GM18498 (cell line): Measurements from ENCODE around the gene ZYG11B.
"Not testable (repeated sequence)": the region's sequence is repeated elsewhere in the genome, so short reads cannot be mapped to it uniquely, and the experiment has no call there.

Experiments
- ATAC-seq: cut with Tn5 transposase; IDR thresholded peaks from one replicate; pipeline ENCODE4 v1.9.1; 2021; ENCODE audit warnings: mild to moderate bottlenecking, moderate library complexity; ENCODE audit not compliant: unreplicated experiment

The ZYG11B gene

DNA sequence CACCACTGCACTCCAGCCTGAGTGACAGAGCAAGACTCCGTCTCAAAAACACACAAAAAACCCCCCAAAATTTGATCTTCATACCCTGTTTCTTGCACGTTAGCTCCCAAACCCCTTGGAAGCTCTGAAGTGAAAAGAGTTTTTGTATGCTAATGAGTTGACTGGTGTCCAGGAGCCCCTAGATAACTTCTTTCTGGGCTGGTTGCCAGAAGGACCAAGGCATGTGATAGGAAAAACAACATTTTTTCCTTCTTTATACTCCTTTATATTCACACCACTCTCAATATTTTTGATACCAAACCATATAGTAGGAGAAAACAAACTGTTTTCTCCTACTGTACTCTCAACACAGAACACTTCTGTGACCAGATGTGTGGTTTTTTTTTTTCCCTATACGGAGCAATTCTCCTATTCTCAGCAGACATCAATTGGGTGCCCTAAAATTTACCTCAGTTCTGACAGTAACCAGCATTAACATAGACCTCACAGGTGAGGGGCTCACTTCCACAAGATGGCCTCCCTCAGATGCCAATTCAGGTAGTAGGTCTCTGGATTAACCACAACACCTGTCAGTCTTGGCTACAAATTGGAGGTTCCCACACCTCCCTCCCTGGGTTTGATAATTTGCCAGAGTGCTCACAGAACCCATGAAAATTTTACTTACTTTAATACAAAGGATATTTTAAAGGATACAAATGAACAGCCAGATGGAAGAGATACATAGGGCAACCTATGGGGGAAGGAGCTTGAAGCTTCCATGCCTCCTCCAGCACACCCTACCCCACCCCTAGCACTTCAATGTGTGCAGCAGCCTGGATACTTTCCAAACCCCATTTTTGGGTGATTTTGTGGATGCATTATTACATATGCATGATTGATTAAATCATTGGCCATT is 25.6 kb downstream of the ZYG11B start:
- no peak for ATAC-seq

DNA sequence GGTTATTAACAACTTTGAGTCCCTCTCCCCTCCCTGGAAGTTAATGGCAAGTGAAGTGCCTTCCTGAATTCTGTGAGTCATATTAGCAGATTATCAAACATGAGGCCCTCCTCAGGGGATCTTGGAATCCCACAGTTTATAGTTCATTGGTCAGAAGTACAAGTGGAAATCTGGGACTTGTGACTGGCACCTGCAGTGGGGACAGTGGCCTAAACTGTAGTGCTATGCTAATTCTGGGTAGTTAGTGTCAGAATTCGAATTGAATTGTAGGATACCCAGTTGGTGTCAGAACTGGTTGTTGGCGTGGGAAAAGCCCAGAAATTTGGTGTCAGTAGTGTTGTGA is 26.2 kb downstream of the ZYG11B start:
- ATAC-seq = no peak

DNA sequence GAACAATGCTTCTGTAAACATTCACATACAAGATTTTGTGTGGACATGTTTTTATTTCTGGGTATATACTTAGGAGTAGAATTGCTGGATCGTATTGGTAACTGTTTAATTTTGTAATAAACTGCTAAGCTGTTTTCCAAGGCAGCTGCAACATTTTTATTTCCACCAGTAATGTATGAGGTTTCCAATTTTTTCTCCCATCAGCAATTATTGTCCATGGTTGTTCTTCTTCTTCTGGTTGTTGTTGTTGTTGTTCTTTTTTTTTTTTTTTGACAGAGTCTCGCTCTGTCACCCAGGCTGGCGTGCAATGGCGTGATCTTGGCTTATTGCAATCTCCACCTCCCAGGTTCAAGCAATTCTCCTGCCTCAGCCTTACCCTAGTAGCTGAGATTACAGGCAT is 26.9 kb downstream of the ZYG11B start:
- ATAC-seq = no peak

DNA sequence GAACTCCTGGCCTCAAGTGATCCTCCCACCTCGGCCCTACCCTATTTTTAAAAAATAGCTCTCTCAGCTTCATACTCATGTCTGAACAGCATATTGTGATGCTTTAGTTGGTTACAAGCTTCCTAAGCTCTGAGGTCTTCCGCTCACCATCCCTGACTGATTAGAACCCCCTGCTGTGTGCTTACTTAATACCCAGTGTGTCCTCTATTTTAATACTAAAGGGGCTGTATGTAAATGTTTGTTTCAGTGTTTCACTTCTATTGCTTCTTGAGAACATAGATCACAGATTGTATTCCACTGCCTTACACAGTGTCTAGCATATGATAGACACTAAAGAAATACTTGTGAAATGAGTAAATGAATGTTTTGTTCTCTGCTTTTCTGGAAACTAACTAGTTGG is 29.8 kb downstream of the ZYG11B start:
- no peak for ATAC-seq

DNA sequence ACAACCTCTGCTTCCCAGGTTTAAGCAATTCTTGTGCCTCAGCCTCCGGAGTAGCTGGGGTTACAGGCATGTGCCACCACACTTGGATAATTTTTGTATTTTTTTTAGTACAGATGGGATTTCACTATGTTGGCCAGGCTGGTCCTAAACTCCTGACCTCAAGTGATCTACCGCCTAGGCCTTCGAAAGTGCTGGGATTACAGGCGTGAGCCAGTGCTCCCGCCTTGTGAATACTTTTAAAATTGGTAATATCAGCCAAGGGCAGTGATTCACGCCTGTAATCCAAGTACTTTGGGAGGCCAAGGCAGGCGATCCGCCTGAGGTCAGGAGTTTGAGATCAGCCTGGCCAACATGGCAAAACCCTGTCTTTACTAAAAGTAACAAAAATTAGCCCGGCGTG is 33.7 kb downstream of the ZYG11B start:
- no peak for ATAC-seq

DNA sequence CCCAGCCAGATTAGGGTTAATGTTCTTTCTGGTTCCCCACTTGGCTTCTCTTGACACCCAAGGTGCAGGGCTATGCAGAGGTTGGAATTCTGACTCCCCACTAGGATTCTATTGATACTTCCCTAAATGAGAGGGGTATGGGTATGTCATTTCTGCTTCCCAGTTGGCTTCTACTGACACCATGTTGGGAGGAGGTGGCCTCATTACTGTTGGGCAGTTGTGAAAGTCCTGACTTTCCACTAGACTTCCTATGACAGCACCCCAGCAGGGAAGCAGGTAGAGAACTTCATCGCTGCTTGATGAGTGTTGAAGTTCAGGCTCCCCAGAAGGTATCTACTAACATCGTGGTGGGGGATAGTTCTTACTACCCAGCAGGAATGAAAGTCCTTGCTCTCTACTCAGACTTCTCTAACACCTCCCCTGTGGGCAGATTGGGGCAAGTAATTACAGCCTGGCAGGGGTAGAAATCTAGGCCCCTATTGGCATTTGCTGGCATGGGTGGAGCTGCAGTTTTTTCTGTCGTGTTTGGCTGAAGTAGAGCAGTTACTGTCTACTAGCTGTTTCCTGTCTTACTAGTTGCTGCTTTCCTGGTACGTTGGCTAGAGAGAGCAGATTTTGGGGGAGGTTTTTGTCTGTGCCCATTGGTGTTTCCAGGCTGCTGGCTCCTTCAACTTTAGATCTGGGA is 41.5 kb downstream of the ZYG11B start:
- ATAC-seq = no peak

DNA sequence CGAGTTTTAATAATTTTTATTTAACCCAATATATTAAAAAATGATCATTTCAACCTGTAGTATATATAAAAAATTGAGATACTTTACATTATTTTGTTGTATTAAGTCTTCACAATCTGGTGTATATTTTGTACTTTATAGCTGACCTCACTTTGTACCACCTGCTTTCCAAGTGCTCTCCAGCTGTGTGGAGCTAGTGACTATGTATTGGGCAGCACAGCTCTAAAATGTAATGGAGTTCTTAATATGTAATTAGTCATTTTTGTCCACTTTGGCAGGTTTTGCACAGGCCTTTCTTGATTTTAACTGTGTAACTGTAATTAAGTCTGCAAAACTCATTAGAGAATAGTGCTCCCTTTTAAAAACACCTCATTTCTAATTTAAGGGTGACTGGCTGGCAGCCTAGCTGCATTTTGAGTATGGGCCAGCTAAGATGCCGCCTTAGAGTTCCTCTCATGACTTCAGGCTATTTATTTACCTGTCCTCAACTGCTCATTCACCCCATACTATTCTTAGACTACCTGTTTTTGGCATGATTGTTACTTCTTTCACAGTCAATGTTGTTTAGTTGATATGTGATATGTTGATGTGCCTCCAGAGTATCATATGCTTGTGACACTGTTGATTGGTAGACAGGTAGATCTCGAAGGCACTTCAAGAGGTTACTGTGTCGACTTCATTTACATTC is 43.2 kb downstream of the ZYG11B start:
- no peak for ATAC-seq

DNA sequence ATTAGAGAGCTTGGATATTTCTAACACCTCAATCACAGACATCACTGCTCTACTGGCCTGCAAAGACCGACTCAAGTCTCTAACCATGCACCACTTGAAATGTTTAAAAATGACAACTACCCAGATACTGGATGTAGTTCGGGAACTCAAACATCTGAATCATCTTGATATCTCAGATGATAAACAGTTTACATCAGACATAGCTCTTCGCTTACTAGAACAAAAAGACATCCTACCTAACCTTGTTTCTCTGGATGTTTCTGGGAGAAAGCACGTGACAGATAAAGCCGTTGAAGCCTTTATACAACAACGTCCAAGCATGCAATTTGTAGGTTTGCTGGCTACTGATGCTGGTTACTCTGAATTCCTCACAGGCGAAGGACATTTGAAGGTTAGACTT is 45.1 kb downstream of the ZYG11B start:
- ATAC-seq = no peak

DNA sequence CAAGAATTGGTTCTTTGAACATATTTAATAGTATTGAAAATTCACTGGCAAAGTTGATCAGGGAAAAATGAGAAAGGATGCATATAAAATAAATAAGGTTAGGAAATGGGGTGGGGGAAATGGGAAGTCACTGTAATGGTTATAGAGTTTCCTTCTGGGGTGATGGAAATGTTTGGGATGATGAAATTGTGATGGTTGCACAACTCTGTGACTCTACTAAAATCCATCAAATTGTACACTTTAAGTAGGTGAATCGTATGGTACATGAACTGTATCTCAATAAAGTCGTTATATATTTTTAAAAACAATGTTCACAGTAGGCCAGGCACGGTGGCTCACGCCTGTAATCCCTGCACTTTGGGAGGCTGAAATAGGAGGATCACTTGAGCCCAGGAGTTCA is 59.9 kb downstream of the ZYG11B start:
- no peak for ATAC-seq

DNA sequence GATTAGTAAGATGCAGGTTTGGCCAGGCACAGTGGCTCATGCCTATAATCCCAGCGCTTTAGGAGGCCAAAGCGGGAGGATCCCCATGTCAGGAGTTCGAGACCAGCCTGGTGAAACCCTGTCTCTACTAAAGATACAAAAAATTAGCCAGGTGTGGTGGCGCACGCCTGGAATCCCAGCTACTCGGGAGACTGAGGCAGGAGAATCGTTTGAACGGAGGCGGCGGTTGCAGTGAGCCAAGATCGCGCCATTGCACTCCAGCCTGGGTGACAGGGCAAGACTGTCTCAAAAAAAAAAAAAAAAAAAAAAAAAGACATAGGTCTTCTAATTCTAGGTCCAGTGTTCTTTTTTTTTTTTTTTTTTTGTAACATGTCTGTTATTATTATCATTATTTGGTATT is 64.2 kb downstream of the ZYG11B start:
- not testable (repeated sequence) for ATAC-seq

DNA sequence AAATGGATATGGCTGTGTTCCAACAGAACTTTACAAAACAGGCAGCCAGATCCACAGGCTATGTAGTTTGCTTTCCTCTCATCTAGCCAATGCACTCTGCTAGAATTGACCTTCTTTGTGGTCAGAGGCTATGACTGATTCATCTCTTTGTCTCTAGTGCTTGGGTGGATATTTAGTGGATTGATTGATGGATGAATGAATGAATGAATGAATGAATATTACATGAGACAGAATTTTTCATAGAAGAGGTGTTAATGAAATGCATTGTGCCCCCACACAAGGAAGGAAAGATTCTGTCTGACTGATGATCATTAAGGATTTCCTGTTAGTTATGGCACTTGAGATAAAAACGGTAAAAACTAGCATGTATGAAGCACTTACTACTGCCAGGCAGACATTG is 65.8 kb downstream of the ZYG11B start:
- no peak for ATAC-seq

DNA sequence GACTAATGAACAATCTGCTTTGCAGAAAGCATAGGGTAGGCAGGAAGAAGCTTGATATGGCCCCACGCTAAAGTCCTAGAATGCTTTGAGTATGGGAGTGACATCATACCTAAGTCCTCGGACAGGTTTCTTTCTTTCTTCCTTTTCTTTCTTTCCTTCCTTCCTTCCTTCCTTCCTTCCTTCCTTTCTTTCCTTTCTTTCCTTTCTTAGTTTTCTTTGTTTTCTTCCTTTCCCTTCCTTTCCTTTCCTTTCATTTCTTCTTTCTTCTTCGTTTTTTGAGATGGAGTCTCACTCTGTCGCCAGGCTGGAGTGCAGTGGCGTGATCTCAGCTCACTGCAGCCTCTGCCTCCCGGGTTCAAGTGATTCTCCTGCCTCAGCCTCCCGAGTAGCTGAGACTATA is 67.5 kb downstream of the ZYG11B start:
- not testable (repeated sequence) for ATAC-seq

DNA sequence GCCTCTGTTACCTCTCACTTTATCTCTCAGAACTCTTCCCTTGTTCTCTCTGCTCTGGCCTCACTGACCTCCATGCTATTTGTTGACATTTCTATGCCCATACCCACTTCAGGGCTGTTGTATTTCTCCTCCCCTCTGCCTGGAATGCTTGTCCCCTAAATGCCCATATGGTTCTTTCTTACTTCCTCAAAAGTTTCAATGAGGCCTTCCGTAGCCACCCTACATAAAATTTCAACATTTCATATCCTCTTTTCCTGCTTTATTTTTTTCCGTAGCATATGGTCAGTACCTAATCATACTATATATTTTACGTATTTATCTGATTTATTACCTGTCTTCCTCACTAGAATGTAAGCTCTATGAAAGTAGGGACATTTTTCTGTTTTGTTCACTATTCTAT is 69.2 kb downstream of the ZYG11B start:
- ATAC-seq = no peak

DNA sequence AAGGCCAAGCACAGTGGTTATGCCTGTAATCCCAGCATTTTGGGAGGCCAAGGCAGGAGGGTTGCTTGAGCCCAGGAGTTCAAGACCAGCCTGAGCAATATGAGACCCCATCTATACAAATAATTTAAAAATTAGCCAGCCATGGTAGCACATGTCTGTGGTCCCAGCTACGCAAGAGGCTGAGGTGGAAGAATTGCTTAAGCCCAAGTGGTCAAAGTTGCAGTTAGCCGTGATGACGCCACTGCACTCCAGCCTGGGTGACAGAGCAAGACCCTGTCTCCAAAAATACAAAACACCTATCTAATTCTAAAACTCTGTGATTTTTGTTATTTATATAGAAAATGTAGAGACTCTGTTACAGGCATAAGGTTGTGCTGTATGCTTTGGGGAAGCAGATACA is 72.1 kb downstream of the ZYG11B start:
- no peak for ATAC-seq

DNA sequence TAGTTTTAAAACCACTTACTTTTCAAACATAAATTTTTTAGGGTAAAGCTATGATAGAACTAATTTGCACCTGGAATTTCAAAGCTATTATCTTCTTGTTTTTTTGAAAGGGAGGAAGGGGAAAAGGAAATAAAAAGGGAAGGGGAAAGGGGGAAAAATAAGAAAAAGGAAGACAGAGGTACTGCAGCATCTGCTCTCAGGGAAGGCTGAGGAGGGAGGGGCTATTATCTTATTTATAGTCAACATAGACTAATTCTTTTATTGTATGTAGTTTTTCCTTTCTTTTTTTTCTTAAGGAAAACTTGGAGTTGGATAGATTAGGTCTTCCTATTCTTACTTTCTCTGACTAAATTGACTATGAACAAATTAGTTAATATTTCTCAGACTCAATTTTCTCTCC is 74.8 kb downstream of the ZYG11B start:
- no peak for ATAC-seq

DNA sequence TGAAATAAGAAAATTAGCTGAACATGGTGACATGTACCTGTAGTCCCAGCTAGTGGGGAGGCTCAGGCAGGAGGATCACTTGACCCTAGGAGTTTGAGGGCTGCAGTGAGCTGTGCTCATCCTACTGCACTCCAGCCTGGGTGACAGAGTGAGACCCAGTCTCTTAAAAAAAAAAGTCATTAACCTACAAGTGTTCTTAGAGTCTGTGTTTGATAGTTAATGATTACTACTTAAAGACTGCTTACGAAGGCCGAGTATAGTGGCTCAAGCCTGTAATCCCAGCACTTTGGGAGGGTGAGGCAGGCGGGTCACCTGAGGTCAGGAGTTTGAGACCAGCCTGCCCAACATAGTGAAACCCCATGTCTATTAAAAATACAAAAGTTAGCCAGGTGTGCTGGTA is 77.8 kb downstream of the ZYG11B start:
- ATAC-seq = not testable (repeated sequence)

DNA sequence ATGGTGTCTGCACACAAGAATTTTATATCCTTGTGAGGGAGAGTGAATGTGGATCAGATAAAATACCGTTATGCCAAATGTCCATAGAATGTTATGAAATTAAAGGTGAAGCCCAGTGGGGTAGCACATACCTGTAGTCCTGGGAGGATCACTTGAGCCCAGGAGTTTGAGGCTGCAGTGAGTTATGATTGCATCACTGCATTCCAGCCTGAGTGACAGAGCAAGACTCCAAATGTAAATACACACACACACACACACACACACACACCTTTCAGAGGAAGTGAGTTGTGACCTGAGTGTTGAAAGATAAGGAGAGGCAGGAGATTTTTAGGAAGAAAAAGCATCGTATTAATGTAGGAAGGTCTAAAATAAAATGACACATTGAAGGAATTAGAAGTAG is 88.2 kb downstream of the ZYG11B start:
- no peak for ATAC-seq

DNA sequence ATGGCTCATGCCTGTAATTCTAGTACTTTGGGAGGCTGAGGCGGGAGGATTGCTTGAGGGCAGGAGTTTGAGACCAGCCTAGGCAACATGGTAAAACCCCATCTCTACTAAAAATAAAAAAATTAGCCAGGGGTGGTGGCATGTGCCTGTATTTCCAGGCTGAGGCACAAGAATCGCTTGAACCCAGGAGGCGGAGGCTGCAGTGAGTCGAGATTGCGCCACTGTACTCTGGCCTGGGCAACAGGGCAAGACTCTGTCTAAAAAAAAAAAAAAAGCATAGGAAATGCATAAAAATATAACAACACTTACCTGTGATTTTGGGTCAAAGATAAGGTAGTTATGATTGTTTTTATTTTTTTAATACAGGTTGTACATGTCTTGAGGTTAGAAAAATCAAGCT is 94.6 kb downstream of the ZYG11B start:
- not testable (repeated sequence) for ATAC-seq

DNA sequence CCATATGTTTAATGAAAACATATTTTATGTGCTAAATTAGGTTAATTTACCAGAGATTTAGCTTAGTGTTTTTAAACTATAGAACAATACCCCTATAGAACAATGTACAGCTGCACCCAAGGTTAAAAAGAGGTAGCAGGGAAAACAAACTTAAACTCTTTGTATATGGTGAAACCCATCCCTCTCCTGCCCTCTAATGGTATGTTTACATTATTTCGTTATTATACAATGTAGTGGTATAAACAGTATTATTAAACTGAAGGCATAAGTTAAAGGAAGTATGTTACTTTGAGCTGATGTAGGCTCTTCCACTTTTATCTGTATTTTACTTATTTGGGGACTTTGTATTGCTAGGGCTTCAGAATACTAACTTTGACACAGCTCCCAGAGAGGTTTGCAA is 99.6 kb downstream of the ZYG11B start:
- ATAC-seq = no peak

DNA sequence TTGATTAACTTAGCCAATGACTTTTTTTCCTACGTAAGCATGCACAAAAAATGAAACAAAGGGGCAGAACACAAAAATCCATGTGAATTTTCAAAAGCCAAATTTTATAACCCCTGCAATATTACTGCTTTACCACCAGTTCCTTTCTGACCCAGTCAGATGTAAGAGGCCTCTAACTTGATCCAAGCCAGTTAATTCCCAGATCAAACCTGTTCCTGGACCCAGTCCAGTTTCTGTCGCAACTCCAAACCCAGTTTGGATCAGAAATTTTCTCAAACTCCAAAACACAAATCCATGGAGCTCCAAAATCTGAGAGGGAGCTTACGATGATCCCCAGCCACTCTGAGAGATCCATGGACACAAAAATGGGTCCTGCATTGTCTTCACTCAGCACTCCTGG is 108.5 kb downstream of the ZYG11B start:
- no peak for ATAC-seq

DNA sequence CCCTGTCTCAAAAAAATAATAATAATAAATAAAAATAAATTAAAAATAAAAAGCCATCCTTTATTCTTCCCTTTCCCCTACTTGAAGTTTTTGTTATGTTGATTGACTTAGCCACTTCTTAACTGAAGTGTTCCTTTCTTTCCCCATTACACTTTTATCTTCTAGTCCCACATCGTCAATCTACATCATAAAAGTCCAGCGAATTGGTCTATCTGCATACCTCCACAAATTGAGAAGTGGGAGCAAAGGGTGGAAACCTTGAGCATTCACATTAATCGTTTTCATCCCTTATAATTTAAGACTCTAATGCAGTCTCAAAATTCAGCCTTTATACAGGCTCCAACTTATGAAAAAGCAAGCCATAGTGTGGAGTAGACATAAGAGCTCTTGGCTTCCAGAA is 109.8 kb downstream of the ZYG11B start:
- ATAC-seq = no peak

DNA sequence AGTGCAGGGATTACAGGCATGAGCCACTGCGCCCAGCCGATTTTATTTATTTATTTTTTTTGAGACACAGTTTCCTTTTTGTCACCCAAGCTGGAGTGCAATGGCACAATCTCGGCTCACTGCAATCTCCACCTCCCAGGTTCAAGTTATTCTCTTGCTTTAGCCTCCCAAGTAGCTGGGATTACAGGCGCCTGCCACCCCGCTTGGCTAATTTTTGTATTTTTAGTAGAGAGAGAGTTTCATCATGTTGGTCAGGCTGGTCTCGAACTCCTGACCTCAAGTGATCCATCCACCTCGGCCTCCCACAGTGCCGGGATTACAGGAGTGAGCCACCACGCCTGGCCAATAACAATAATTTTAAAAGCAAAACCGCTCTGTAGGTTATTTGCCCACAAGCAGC is 112.9 kb downstream of the ZYG11B start:
- ATAC-seq = not testable (repeated sequence)
